ENCODE measurements around the gene ACVR1B.

ACVR1B gene

GRCh38 chr12:51948066-51948465 is 3.4 kb upstream of the ACVR1B start:
- no peak overlapping the region for H3K27ac ChIP-seq
- TF ChIP-seq CTCF (conservative IDR thresholded peaks at IDR 0.05), result no peak

GRCh38 chr12:51949342-51950030 is 2.0 kb upstream of the ACVR1B start:
- TF ChIP-seq CTCF (conservative IDR thresholded peaks at IDR 0.05), result no peak
- H3K27ac ChIP-seq, result no peak overlapping the region

GRCh38 chr12:51950682-51951198 is 759 bp upstream of the ACVR1B start:
- no peak for TF ChIP-seq CTCF (conservative IDR thresholded peaks at IDR 0.05)
- H3K27ac ChIP-seq, result peak overlapping the region; percentile 95

- TF ChIP-seq CTCF (conservative IDR thresholded peaks at IDR 0.05), result no peak
- peak overlapping the region; percentile 95 for H3K27ac ChIP-seq
These were observed 584 bp downstream of the ACVR1B start for GRCh38 chr12:51951843-51952722.

GRCh38 chr12:51953089-51953488 is 1.6 kb downstream of the ACVR1B start:
- peak overlapping the region; percentile 95 for H3K27ac ChIP-seq
- TF ChIP-seq CTCF (conservative IDR thresholded peaks at IDR 0.05), result no peak

- H3K27ac ChIP-seq, result peak overlapping the region; percentile 95
- no peak for TF ChIP-seq CTCF (conservative IDR thresholded peaks at IDR 0.05)
These were observed 2.4 kb downstream of the ACVR1B start for GRCh38 chr12:51953864-51954263.
